ENCODE measurements around the gene CACNA2D2.

CACNA2D2 gene

GRCh38 chr3:50422153-50422552, 81.3 kb downstream of the CACNA2D2 start:
- no peak for DNase-seq

DNA sequence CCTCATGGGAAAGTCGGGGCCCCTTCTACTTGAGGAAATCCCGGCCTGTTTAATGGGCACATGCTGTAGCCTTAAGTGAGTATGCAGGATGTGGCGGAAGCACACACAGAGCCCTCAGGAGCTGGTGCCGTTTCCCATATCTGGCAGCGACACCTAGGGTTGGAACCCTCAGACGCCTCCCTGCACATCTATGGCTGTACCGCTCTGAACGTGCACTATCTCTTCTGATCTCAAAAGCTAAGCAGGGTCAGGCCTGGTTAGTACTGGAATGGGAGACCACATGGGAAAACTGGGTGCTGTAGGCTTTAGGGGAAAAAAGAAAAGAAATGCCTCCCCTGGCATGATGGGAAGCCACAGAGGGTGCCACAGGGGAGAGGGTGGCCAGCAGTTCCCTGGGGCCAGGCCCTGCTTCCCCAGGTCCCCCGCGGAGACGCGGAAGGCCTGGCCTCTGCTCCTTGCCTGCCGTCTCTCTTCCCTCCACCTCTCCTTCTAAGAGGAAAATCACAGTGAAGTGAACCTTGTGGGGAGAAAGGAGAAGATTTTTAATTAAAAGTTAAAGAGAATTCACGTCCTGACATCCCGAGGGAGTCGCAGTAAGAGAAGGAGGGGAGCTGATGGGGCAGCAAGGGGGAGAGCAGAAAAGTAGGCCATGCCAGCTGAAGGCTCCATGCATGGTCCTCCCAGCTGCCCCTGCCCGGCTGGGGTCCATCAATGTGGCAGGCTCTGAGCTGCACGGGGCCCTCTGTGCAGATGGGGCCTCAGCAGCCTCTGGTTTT, 83.7 kb downstream of the CACNA2D2 start:
- no peak for DNase-seq

- no peak for DNase-seq
Measured at GRCh38 chr3:50418850-50419249, 84.6 kb downstream of the CACNA2D2 start.

- DNase-seq = no peak
Measured at GRCh38 chr3:50417637-50418033, 85.8 kb downstream of the CACNA2D2 start.

DNA sequence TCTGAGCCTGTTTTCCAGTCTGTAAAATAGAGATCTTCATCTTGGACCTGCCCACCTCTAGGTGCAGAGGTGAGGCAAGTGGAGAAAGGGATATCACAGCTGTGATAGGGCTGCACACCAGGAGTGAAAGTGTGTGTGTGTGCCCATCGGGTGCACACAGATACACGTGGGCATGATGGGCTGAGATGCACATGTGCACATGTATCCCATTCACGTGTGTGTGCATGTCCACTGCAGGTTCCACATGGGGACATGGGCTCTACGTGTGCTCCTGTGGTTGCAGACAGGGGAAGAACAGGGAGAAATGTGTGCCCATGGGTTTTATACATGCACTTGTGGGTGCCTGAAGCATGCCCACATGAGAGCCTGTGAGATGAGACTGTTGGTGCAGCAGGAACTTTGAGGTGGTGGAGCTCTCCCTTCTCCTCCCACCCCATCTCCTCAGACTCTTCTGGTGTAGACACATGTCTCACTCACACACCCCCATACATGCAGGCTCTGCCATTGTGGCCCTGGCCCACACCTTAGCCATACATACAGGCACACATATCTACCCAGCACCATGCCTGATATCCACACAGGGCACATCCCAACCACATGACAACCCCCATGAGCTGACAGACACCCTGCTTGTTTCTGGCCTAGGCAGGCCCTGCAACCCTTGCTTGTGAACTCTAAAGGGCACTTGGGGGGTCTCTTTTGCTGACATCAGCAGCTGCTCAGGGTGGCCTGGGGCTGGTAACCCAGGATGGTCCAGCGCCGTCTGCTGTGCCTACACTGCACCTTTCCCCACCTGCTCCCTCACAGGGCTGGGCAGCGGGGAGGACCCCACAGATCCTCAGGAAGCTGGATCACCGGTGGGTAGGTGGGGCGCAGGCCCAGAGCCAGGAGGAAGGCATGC, 86.4 kb downstream of the CACNA2D2 start:
- DNase-seq = no peak

GRCh38 chr3:50415816-50416215, 87.6 kb downstream of the CACNA2D2 start:
- no peak for DNase-seq

- DNase-seq = no peak
Measured at GRCh38 chr3:50415061-50415460, 88.4 kb downstream of the CACNA2D2 start.

GRCh38 chr3:50414616-50415015, 88.8 kb downstream of the CACNA2D2 start:
- no peak for DNase-seq

DNA sequence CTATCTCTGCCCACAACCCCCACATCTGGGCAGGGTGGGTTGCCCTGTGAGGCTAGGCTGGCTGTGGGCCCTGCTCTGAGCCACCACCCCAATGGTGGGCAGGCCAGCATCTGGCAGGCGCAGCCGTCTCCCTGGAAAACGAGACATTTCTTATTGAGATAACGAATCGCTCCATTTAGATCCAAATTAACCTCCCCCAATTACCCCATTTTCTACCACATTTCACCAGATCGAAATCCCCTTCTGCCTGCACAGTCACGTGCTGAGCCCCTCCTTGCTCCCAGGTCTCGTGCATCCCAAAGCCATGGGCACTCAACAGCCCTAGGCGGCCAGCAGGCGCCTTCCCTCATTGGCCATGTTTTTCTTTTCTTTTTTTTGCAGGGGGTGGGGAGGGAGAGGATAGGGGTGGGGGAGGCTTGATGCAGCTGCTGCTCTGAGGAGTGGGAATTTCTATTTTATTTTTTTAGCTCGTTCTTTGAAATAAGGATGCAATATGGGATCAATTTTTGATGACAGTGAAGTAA, 91.1 kb downstream of the CACNA2D2 start:
- DNase-seq = no peak

GRCh38 chr3:50411229-50411628, 92.2 kb downstream of the CACNA2D2 start:
- DNase-seq = no peak

- no peak for DNase-seq
Measured at GRCh38 chr3:50410608-50411139, 92.8 kb downstream of the CACNA2D2 start.

DNA sequence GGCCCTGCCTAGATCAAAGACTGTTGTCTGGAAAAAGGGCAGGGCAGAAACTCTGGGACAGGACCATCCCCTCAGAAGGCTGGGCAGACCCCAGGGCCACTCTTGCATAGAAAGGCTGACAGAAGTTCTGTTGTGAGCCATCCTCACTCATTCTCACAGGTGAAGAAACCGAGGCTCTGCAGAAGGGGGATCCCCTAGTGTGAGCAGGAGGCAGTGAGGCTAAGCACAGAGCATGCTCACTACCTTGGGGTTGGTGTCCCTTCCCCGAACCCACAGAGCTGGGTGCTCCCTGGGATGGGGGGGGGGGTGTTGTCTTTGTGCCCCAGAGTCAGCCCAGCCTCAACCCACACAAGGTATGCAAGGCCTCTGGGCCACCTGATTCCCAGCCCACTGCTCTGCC, 93.2 kb downstream of the CACNA2D2 start:
- no peak for DNase-seq

DNA sequence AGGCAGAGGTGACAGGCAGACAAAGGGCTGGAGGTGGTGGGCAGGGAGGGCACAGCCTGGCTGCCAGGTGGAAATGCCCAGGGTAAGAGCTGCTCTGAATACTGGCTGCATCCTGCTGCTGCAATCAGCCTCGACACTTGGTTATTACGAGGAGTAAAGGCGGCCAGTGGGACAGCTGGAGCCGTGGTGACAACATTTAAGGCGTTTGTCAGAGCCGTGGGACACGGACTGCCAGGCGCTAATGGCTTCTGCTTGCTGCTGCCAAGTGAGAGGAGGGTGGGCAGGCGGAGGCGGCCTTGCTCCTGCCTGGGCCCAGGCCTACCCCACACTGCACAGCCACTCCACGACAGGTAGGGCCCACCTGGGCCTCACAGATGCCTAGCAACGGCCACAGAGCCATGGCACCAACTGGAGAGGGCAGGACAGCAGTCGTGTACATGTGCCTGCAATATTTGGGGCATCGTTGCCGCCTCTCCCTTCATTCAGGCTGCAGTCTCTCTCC, 94.9 kb downstream of the CACNA2D2 start:
- DNase-seq = no peak

- DNase-seq = no peak
Measured at GRCh38 chr3:50406487-50406886, 96.9 kb downstream of the CACNA2D2 start.

DNA sequence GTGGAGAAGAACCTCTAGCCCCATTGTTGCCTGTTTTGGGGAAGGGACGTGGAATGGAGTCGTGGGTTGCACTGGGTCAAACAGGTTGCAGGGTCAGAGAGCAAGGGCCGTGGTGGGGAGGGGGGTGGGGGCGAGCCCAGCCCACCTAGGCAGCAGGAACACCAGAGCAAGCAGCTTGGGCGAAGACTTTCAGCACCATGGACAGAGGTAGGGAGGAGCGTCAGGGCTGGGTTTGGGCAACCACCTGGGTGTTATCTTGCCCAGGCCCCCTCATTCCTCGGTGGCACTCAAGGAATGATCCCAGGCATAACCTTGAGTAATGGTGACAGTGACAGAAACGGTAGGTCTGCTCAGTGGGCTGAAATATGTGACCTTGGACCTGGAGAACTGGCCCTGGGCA, 98.2 kb downstream of the CACNA2D2 start:
- no peak for DNase-seq

GRCh38 chr3:50401978-50402595, 101.3 kb downstream of the CACNA2D2 start:
- DNase-seq = no peak

DNA sequence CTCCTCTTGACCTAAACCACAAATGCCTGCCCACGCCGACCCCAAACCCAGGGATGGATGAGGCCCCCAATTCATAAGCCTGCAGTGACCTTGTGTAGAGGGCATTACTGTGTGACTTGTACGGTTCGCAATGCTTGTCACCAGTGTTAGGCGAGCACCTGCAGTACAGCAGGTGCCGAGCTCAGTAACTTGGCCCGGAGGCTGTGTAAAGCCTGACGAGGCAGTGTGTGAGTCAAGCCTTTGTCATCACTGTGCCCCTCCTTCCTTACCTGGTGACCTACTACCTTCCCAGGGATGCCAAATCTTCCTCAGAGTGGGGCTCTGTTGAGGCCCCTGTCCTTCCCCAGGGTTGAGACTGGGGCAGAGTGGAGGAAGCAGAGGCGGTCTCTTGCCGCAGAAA, 106.9 kb downstream of the CACNA2D2 start:
- DNase-seq = no peak

GRCh38 chr3:50395070-50395860, 108.2 kb downstream of the CACNA2D2 start:
- no peak for DNase-seq

- DNase-seq = no peak
Measured at GRCh38 chr3:50393061-50393460, 110.4 kb downstream of the CACNA2D2 start.

DNA sequence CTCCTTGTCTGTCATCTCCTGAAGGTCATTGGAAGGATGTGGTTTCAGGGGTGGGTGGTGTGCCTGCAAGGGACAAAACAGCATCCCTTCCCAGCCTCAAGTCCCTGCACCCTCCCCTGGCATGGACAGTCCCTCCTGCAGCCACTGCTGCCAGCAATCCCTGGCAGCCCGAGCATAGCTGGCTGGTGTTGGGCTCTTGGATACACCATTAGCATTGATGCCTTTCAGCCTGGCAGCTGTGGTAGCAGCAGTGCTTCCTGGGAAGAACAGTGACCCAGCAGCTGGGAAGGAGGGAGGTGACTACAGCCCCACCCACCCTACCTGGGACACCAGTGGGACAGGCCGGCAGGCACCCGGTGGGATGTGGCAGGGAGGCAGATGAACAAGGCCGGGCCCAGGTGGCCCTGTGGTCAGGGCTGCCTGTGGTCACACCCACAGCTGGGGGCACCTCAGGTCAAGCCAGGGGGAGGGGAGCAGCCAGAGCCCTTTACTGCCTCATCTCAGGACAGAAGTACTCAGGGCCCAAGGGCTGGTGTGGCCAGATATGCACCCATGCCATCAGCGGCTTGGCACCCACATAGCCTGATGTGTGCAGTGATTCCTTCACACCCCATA, 111.2 kb downstream of the CACNA2D2 start:
- DNase-seq = no peak

DNA sequence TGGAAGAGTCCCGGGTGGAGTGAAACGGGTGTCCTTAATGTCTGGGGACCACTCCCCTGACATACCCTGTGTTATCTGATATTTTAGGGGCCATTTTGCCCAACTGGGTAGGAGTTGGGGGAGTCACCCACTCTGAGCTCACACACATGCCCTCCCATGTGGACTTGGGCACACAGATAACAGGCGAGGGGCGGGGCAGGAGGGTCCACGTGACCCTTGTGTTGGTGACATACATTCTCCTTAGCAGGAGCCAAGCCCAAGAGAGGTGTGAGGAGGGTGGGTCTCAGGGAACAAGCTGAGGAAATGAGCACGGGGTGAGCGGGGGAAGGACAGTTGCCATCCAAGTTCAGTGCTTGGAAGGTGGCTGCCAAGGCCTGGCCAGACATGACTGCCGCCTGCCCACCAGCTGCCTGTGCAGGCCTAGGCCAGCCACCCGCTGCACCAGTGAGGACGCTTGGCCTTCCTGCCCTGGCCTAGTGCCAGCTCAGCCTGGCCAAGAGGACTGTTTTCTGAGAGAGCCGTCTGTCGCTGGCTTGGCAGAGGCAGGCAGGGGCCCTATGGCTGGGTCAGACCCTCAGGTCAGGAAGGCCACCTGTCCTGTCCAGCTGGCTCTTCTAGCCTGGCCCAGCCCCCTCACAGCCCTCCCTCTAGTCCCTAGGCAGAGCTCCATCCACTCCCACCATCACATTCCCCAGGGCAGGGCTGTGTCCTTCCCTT, 112.8 kb downstream of the CACNA2D2 start:
- no peak for DNase-seq

Measured in activated naive CD4-positive, alpha-beta T cell (primary cell).